Osteocyte (in vitro differentiated cells): Measurements from ENCODE around the gene TMPRSS3. TPM values are rescaled to one million over a fixed set of nuclear protein-coding genes. Genes with fewer than 3 reads are reported as not detected.

Source experiments
- DNase-seq: peaks from one replicate; pipeline ENCODE4 v3.0.0; 2021; ENCODE audit warnings: mixed read lengths; ENCODE audit not compliant: unreplicated experiment; ENCODE audit errors: extremely low spot score
- H3K27ac Mint-ChIP-seq: one replicate; pipeline ENCODE4 v1.8.0; 2021; ENCODE audit warnings: mild to moderate bottlenecking, mixed read lengths; ENCODE audit not compliant: unreplicated experiment
- H3K27me3 Mint-ChIP-seq: one replicate; pipeline ENCODE4 v1.8.0; 2021; ENCODE audit warnings: mixed read lengths; ENCODE audit not compliant: unreplicated experiment
- H3K36me3 Mint-ChIP-seq: one replicate; pipeline ENCODE4 v1.8.0; 2021; ENCODE audit warnings: mixed read lengths; ENCODE audit not compliant: unreplicated experiment
- H3K4me1 Mint-ChIP-seq: one replicate; pipeline ENCODE4 v1.8.0; 2021; ENCODE audit warnings: mixed read lengths; ENCODE audit not compliant: unreplicated experiment
- H3K4me3 Mint-ChIP-seq: one replicate; pipeline ENCODE4 v1.8.0; 2021; ENCODE audit warnings: mild to moderate bottlenecking, moderate library complexity, mixed read lengths; ENCODE audit not compliant: unreplicated experiment
- H3K9me3 Mint-ChIP-seq: one replicate; pipeline ENCODE4 v1.8.0; 2021; ENCODE audit warnings: mixed read lengths; ENCODE audit not compliant: unreplicated experiment
- CTCF ChIP-seq: fragments of 200-600 bp; sonication (generic); IDR thresholded peaks from 2 replicates; pipeline ENCODE4 v1.5.0; 2021; ENCODE audit warnings: antibody characterized with exemption, mild to moderate bottlenecking, moderate library complexity
- total RNA-seq: library from RNA; stranded (reverse); gene quantifications from 2 replicates; pipeline ENCODE4 v1.2.1, GENCODE V29; 2021

The TMPRSS3 gene
- total RNA-seq, 1 donor from 2014 or later = not detected

- Mint-ChIP-seq H3K27me3 (peaks cover 60% of the 10 kb centered on the region), H3K4me3 (no peak overlapping the region), H3K9me3 (no peaks in the 10 kb centered on the region), H3K36me3 (no peaks in the 10 kb centered on the region), H3K4me1 (no peaks in the 10 kb centered on the region), H3K27ac (no peak overlapping the region)
- no peak for DNase-seq
- no peak for TF ChIP-seq CTCF
Measured at GRCh38 chr21:42425591-42425990, 29.7 kb upstream of the TMPRSS3 start.

DNA sequence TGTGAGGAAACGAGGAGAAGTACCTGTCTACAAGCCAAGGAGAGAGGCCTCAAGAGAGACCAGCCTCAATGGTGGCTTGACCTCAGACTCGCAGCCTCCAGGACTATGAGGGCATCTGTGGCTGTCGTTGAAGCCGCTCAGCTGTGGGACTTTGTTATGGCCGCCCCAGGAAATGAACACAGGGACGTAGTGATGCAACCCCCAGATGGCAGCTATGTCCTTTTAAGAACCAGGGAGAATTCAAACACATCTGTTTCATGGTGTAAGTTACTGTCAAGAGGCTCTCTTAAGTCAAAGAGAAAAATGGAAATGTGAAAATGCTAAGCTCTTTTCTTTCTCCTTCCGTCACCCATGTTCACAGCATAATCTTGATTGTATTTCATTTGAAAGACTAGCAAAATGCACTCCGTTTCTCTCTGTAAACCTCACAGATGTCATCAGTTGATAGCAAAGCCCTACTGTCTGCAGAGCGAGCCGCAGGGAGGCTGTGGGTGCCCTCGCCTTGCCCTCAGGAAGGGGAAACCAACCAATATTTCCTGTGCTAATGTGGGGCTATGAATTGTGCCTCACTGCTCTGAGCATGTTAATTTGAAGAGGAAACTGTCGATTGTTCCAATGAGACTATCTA, 29.2 kb upstream of the TMPRSS3 start:
- Mint-ChIP-seq H3K4me1 (no peaks in the 10 kb centered on the region), H3K4me3 (no peak overlapping the region), H3K9me3 (no peaks in the 10 kb centered on the region), H3K27me3 (peaks cover 62% of the 10 kb centered on the region), H3K27ac (no peak overlapping the region), H3K36me3 (no peaks in the 10 kb centered on the region)
- TF ChIP-seq CTCF = no peak
- DNase-seq = no peak

GRCh38 chr21:42423685-42424084, 27.8 kb upstream of the TMPRSS3 start:
- H3K4me1 Mint-ChIP-seq = no peaks in the 10 kb centered on the region
- H3K36me3 Mint-ChIP-seq = no peaks in the 10 kb centered on the region
- H3K4me3 Mint-ChIP-seq = no peak overlapping the region
- no peak for DNase-seq
- H3K27ac Mint-ChIP-seq = no peak overlapping the region
- TF ChIP-seq CTCF = no peak
- H3K9me3 Mint-ChIP-seq = no peaks in the 10 kb centered on the region
- H3K27me3 Mint-ChIP-seq = peaks cover 71% of the 10 kb centered on the region

GRCh38 chr21:42423197-42423675, 27.4 kb upstream of the TMPRSS3 start:
- H3K27me3 Mint-ChIP-seq = peaks cover 73% of the 10 kb centered on the region
- no peaks in the 10 kb centered on the region for H3K9me3 Mint-ChIP-seq

More at GRCh38 chr21:42423197-42423675, 27.4 kb upstream of the TMPRSS3 start:
- Mint-ChIP-seq H3K36me3 (no peaks in the 10 kb centered on the region), H3K4me1 (no peaks in the 10 kb centered on the region), H3K4me3 (no peak overlapping the region), H3K27ac (no peak overlapping the region)
- DNase-seq = no peak
- no peak for TF ChIP-seq CTCF
